Activated CD4-positive, alpha-beta T cell treated with anti-CD3 and anti-CD28 coated beads, Interleukin-2, amount 50 U/mL, for 48 hours (primary cell): ENCODE data around the gene FARP2.
"Not testable (repeated sequence)": the region's sequence is repeated elsewhere in the genome, so short reads cannot be mapped to it uniquely, and the experiment has no call there.

ENCODE experiments used
- DNase-seq, 2 experiments: peaks; one replicate each; pipeline ENCODE4 v3.0.0-alpha.2; 2020

Gene FARP2

GRCh38 chr2:241491549-241492173, 135.6 kb downstream of the FARP2 start:
- no peak for DNase-seq

- DNase-seq, result no peak
Measured at GRCh38 chr2:241492174-241492565, 136.1 kb downstream of the FARP2 start.

GRCh38 chr2:241493092-241493491, 137.0 kb downstream of the FARP2 start:
- no peak for DNase-seq

- no peak for DNase-seq
Measured at GRCh38 chr2:241494311-241494908, 138.3 kb downstream of the FARP2 start.

GRCh38 chr2:241495172-241496002, 139.3 kb downstream of the FARP2 start:
- DNase-seq, result no peak

GRCh38 chr2:241496003-241496707, 140.1 kb downstream of the FARP2 start:
- no peak for DNase-seq

GRCh38 chr2:241496904-241497877, 141.1 kb downstream of the FARP2 start:
- no peak for DNase-seq

- no peak for DNase-seq
Measured at GRCh38 chr2:241498115-241499070, 142.3 kb downstream of the FARP2 start.

- no peak for DNase-seq
Measured at GRCh38 chr2:241499146-241499965, 143.3 kb downstream of the FARP2 start.

- no peak for DNase-seq
Measured at GRCh38 chr2:241500016-241500415, 143.9 kb downstream of the FARP2 start.

GRCh38 chr2:241500431-241500975, 144.4 kb downstream of the FARP2 start:
- no peak for DNase-seq

GRCh38 chr2:241501099-241501541, 145.0 kb downstream of the FARP2 start:
- no peak for DNase-seq

- DNase-seq, result no peak
Measured at GRCh38 chr2:241501551-241501950, 145.5 kb downstream of the FARP2 start.

GRCh38 chr2:241502281-241502680, 146.2 kb downstream of the FARP2 start:
- DNase-seq, result no peak

GRCh38 chr2:241503776-241504392, 147.8 kb downstream of the FARP2 start:
- no peak for DNase-seq

- no peak for DNase-seq
Measured at GRCh38 chr2:241505086-241505780, 149.1 kb downstream of the FARP2 start.

GRCh38 chr2:241505781-241506201, 149.7 kb downstream of the FARP2 start:
- no peak for DNase-seq

GRCh38 chr2:241506317-241506716, 150.2 kb downstream of the FARP2 start:
- not testable (repeated sequence) for DNase-seq
